ENCODE results near the gene MYMK.

DNA sequence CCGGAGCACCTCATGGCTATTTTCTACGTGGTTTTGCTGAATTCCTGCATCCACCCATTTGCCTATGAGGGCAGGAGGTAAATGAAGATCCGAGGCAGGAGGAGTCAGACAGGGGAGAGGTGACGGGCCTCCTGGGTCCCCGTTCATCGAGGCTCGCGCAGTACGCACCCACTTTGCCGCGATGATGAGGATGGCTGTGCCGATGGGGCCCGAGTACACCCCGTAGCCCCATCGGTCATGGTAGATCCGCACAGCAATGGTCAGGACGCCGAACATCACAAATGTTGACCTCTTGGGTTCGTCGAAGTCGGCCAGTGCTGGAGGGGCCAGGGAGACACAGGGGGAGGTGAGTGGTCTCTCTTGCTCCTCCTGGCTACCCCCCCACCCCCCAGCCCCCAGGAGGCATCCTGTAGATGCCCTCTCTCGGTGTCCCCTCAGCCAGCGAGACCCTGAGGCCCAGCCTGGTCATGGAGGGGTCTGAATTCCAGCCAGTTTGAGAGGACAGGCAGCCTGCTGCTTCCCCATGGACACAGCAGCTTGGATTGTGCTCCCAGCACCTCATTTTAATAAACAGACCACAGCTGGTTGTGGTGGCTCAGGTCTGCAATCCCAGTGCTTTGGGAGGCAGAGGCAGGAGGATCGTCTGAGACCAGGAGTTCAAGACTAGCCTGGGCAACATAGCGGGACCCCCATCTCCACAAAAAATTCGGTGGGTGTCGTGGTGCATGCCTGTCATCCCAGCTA lies 5.9 kb downstream of the MYMK start:
- TF ChIP-seq ZBTB33 (IDR thresholded peaks at IDR 0.05; ENCODE audit: extremely low read depth, insufficient replicate concordance, low read length) (no peak), SP1 (IDR thresholded peaks at IDR 0.05; ENCODE audit: low read depth) (no peak), POLR2AphosphoS5 (IDR thresholded peaks at IDR 0.05; ENCODE audit: low read depth, low read length) (no peak), CTCF (IDR thresholded peaks at IDR 0.05 in 2 of 3, conservative IDR thresholded peaks at IDR 0.05 in 1 of 3; ENCODE audit: borderline replicate concordance in 1 of 3, insufficient read depth in 1 of 3, low read depth in 2 of 3, low read length in 2 of 3) (no peak), POLR2A (IDR thresholded peaks at IDR 0.05; ENCODE audit: borderline replicate concordance, extremely low read depth, insufficient read depth, insufficient read length) (no peak), EZH2 (IDR thresholded peaks at IDR 0.05) (no peak)

Measured in HCT116 (cell line).